ENCODE results near the gene IL1R2.
A peak's percentile ranks its signal among the peaks of the same experiment; 100 is the strongest.

IL1R2 gene

DNA sequence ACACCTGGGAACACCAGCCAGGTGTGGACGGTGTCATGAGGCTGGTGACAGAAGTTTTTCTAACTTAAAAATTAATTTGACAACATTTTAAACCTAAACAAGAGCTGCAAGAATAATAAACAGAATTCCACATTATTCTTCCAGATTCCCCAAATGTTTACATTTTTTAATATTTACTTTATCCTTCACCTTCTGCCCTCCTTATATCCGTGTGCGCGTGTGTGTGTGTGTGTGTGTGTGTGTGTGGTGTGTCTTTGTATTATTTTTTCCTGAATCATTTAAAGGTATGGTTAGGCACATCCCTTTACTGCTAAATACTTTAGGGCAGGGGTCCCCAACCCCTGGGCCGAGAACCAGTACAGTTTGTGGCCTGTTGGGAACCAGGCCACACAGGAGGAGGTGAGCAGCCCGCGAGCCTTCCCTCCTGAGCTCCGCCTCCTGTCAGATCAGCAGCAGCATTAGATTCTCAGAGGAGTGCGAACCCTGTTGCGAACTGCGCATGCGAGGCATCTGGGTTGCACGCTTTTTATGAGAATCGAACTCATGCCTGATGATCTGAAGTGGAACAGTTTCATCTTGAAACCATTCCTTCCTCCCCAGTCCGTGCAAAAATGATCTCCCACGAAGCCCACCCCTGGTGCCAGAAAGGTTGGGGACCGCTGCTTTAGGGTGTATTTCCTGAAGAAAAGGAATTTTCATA, 16.4 kb upstream of the IL1R2 start:
- no peak for DNase-seq (ENCODE audit: low read depth)

DNA sequence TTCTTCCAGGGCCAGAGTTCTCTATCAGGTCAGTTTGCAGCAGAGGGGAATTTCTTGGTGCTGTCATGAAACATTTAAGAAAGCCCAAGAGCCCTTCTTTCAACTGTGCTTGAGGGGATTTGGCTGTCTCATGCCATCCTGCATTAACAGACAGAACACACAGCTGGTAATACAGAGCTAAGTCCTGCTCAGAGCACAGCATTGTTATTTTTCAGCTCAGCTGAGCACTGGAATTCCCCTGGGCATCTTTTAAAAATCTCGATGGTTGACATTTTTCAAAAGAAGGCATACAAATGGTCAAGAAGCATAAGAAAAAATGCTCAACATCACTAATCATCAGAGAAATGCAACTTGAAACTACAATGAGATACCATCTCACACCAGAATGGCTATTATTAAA, 14.9 kb upstream of the IL1R2 start:
- DNase-seq (ENCODE audit: low read depth), result no peak

DNA sequence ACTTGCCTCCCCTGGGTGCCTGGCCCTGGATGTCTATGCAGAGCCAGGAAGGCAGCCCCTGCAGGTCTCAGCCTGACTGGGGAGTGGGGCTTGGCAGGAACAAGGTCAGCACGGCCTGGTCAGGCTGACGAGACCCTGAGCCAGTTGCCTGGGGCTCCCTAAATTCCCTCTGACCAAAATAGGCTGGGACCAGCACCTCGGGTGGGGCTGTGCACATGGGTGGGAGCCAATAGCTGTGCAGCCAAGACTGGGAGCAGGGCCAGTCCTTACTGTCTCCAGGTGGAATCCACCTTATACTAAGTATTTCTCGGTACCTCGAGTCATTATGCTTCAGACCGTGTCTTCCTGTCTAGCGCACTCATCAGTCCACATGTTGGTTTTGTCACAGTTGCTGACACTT, 11.4 kb upstream of the IL1R2 start:
- DNase-seq (ENCODE audit: low read depth), result no peak

DNA sequence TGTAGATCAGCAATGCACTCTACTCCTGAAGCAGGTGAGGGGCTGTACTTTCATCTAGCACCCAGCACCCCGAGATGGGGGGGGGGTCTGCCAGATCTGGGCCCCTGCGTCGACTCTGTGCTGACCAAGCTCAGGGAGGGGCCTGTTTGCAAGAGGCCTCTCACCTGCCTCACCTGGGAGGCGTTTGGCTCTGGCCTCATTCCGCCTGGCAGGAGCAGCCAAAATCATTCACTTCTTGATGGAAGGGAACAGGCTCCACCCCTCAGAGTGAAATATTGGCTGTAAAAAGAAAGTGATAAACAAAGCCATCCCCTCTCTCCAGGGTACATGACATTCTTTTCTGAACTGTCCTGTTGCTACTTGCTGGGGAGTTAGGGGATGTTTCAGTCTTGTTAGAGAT, 10.7 kb upstream of the IL1R2 start:
- DNase-seq (ENCODE audit: low read depth), result no peak

DNA sequence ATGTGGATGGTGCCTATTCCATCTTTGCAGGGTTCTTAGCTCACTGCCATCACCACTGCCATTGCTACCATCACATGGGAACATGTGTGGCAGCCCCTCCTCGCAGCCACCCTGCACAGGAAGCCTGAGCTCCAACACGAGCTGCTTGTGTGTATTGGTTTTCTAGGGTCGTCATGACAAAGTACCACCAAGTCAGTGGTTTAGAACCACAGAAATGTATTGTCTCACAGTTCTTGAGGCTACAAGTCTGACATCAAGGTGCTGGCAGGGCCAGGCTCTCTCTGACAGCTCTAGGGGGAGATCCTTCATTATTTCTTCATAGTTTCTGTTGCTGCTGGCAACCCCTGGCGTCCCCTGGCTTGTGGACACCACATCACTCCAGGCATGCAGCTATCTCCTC, 10.3 kb upstream of the IL1R2 start:
- peak; percentile 4 for DNase-seq (ENCODE audit: low read depth)

DNA sequence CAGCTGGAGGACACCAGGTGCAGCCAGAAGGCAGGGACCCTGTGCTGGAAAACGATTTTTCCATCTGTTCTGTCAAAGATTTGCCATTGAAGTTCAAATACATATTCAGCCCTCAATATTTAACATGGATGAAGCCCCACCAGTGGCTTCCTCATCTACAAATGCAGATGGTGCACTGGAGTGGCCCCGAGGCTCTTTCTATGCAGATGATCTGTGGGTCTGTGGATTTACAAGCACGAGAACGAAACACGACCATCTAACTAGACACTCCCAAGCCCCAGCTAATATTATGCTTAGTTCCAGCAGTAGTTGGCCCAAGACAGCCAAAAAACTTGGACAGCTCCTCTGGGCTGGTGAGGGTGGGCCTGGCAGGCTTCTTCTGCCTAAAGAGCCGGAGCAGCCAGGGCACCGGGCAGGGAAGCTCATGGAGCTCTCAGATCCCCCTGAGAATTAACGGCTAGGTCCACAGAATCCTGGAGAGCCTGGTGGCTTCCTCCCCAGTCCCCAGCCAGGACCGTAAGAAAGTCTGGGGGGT, 9.2 kb upstream of the IL1R2 start:
- no peak for DNase-seq (ENCODE audit: low read depth)

DNA sequence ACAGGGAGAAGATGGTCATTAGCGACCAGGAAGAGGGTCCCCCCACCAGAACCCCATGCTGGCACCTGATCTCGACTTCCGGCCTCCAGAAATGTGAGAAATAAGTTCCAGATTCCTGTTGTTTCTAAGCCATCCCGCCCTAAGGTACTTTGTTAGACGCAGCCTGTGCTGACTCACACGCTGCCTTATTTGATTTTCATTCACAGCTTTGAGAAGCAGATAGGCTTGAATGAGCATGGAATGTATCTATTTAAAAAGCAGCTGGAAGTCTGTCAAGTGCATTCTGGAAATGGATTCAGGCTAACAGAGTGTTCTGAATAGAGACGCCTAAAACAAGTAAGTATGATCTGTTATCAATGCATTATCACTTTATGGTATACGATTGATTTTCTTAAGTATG, 8.3 kb upstream of the IL1R2 start:
- DNase-seq (ENCODE audit: low read depth), result no peak

DNA sequence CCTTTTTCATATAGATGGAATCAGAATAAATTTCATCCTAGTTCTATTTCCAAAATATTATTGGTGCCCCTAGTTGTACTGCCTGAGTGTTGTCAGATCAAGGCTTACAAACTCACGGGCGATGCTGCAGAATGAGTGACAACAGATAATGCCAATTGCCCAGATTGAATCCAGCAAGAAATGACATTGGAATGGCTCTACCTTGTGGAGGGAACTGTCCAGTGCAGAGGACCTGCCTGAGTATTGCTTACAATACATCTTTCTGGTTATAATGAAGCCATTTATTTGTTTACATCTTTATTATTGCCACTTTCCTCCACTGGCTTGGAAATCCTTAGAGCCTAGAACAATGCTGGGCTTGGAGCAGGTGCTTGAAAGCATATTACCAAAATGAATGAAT, 7.8 kb upstream of the IL1R2 start:
- DNase-seq (ENCODE audit: low read depth), result no peak

DNA sequence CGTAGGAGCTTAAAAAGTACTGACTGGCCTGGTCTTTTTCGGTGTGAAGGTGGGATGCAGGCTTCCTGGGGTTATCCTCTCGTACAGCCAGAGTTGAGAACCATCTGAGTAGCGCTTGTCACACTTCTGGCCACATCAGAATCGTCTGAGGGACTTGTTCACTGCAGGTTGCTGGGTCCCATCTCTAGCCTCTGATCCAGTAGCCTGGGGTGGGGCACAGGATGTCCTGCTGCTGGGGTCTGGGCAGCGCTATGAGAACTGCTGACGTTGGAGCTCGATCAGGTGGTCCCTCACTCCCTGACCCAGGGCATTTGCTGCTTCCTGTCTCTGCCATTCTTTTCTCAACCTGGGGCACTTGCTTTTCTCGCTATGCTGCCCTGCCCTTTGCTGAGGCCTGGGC, 7.1 kb upstream of the IL1R2 start:
- no peak for DNase-seq (ENCODE audit: low read depth)

DNA sequence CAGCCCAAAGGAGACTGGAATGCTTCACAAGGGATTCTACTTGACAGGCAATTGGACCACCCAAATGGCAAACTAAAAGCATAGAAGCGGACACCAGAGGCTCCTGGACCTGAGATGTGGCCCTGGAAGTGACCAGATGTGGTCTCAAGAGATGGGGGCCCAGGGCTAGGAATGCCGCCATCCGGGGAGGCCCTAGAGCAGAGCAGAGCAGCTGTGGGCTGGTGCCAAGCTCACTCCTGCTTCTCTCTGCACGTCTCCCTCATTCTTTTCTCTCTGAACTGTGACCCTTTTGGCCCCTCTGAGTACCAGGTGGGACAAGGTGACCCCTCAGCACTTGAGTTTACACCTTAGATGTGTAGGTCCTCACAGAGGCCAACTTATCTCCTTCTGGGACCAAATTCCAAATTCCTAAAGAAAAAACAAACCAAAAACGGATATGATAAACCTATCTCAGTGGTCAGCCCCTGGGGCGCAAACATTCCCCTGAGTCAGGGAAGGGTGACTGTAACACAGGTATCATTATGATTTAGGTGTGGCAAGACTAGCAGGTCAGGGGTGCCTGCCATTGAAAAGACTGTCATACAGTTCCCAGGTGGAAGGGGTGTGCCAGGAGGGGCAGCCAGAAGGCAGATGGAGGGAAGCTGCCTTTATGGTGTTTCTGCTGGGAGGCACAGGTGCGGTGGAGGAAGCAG, 6.5 kb upstream of the IL1R2 start:
- DNase-seq (ENCODE audit: low read depth), result no peak

DNA sequence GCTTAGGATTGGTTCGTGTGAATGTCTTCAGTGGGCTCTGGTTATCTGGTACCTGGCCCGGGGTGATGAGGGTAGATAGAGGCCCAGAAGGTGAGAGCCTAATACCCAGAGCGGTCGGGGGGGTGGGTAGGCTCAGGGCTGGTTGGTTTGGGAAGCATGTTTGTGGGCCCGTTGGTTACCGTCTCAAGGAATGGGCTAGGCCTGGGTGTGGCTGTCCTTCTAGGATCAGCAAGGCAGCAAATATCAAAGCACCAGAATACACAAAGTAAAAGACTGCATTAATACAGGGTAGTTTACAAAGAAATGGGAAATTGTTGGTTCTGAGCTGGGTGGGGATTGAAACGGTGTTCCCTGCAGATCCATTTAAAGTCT, 6.0 kb upstream of the IL1R2 start:
- no peak for DNase-seq (ENCODE audit: low read depth)

DNA sequence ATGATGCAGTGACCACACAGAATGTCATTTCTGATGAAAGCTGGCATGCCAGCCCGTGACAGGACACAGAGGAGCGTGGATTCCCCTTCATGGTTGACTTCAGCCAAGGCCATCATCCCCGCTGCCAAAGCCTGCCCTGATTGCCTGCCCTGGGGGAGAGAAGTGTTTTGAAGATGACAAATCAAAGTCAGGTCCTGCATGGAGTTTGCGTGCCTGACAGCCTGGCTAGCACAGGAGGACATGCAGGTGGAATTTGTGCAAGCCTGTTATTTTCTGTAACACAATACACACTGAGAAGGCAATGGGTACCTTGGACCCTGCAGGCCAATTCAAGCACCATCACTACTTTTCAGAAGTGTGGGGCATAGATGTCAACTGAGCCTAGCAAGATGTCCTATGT, 5.4 kb upstream of the IL1R2 start:
- DNase-seq (ENCODE audit: low read depth), result no peak

DNA sequence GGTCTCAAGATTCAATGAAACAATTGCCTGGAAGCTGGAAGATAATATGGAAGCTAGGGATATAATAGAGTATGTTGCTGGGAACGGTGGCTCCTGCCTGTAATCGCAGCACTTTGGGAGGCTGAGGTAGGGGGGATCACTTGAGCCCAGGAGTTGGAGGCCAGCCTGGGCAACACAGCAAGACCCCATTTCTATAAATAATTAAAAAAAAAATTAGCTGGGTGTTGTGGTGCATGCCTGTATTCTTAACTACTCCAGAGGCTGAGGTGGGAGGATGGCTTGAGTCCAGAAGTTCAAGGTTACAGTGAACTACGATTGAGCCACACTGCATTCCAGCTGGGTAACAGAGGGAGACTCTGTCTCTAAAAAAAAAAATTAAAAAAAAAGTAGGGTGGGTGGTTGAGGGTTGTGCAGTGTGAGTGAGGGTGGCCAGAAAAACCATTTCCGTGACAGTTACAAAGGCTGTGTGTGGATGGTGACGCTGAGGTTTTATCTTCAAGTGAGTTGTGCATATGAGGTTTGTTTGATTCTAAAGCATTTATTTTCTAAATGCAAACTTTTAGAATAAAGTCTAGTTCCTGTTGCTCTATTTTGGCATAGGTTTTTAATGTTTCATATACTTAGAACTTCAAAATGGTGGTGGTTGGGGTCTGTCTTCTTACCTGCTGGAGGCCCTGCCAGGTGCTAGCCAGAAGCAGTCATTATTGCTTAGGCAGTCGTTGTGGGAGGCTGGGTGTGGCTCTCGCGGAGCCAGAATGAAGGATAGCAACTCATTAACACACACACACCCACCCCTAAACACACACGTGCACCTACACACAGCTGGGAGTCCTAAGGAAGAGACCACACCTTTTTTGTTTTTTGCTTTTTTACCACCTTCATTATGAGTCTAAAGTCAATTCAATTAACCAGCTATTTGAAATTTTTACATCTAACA, 4.7 kb upstream of the IL1R2 start:
- DNase-seq (ENCODE audit: low read depth), result no peak

DNA sequence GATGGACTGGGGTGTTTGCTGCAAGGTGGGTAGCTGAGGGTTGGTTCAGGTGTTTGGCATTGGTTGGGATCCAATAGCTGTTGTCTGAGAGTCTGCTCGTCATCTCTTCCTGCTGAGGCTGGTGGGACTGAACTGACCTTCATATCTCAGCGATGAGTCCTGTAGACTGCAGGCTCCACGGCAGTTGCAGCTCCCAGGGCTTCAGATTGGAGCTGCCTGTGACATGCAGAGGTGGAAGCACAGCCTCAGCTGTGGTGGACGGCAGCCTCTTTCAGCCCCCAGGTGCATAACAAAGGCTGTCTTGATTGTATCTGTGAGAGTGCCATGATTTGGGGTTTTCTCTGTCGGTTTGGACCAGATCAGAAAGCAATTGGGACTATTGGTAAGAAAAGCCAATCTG, 3.9 kb upstream of the IL1R2 start:
- DNase-seq (ENCODE audit: low read depth), result no peak

DNA sequence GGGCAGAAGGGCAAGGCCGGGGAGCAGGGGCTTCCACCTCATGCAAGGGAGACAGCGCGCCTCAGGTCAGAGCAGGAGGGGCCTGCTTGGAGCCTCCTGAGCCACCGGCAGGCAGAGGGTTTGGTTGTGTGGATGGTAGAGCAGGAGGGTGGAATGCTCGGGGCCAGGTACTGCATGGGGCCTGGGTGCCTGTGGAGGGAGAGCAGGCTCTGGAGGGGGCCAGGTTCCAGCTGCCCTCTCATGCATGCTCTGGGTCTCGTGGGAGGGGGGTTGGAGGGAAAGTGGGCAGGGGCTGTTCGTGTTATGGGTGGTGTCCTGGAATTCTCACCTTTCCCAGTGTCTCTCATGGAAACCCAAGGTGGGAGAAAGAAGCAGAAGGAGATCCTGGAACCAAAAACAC, 3.2 kb upstream of the IL1R2 start:
- no peak for DNase-seq (ENCODE audit: low read depth)

DNA sequence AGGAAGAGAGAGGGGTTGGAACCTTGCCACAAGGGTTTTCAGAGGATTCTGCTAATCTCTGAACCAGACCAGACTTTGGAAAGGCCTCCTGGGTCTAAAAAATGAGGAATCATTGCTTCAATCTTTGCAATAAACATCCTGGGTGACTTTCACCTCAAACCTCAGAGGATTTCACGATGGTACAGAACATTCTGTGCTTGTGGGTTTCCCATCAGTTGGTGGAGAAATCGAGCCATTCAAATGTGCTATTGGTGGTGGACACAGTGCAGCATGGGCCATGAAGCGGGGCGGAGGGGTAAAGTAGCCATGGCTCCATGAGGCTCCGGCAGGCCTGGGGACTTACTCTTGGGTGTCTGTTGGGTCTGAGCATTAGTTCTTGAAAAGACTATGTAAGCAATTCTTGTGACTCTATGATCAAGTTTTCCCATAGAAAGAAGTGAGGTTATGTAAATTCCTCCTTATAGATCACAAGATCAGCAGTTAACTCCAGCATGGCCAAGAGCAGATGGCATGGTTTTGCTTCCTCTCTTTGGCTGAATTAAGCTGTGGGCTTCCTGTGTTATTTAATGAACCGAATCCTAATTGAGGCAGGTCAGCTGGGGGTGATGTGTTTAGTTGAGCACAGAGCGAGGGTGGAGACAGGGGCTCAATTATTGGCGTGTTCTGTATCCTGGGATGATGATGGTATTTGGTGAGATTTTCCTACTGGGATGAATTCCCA, 1.9 kb upstream of the IL1R2 start:
- no peak for DNase-seq (ENCODE audit: low read depth)

DNA sequence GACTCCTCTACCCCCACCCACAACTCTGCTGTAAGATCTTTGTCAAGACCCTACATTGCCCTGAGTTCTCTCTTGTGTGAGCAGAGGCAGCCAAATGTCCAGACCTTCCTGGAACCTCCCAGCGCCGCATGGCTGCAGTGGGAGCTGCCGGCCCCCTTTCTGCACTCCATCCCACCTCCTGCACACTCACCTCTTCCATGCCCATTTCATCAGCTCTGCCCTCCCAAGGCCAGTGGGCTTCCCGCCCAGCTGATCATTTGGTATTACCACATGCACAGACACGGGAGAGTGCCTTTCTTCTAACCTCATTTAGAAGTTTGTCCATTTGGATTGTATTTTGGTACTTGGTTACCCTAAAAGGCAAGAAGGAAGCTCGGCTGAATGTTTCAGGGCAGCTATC, 2.0 kb downstream of the IL1R2 start:
- DNase-seq (ENCODE audit: low read depth), result no peak

DNA sequence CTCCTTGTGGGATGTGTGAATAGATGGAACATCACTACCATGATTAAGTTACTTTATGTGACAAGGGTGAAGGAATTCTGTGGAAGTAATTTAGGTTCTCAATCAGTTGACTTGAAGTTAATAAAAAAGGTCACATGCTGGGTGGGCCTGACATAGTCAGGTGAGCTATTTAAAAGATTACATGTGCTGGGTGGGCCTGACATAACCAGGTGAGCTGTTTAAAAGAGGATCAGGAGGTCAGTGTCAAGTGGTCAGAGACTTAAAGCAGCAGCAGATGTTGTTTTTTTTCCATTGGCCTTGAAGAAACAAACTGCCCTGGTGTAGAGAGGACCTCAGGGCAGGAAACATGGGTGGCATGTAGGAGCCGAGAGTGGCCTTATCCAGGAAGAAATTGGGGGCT, 3.3 kb downstream of the IL1R2 start:
- no peak for DNase-seq (ENCODE audit: low read depth)

DNA sequence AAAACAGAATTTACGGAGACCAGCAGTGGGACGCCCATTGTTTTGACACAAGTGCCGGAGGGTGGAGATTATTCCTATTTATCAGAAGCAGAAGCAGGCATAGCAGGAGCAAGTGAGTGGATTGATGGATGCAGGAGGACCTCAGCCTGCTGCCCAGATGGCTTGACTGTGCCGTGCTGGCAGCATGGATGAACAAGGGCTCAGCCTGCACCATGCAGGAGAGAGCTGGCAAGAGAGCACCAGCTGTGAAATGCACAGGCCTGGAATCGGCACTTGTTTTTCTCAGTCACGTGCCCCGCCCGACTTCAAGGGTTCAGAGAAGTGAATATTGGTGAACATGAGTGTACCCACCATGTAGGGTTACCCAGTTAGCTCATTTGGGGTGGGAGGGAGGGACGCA, 4.0 kb downstream of the IL1R2 start:
- no peak for DNase-seq (ENCODE audit: low read depth)

DNA sequence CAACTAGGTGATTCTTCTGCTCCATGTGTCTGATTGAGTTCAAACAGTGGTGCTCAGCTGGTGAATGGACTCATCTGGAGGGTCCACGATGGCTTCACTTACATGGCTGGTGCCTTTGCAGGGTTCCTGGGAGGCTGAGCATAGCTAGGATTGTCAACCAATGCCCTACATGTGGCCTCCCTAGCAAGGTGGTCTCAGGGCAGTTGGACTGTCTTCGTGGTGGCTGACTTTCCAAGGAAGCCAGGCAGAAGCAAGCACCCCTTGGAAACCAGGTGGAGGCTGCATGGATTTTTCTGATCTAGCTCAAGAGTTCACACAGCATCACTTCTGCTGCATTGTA, 6.8 kb downstream of the IL1R2 start:
- DNase-seq (ENCODE audit: low read depth), result no peak

DNA sequence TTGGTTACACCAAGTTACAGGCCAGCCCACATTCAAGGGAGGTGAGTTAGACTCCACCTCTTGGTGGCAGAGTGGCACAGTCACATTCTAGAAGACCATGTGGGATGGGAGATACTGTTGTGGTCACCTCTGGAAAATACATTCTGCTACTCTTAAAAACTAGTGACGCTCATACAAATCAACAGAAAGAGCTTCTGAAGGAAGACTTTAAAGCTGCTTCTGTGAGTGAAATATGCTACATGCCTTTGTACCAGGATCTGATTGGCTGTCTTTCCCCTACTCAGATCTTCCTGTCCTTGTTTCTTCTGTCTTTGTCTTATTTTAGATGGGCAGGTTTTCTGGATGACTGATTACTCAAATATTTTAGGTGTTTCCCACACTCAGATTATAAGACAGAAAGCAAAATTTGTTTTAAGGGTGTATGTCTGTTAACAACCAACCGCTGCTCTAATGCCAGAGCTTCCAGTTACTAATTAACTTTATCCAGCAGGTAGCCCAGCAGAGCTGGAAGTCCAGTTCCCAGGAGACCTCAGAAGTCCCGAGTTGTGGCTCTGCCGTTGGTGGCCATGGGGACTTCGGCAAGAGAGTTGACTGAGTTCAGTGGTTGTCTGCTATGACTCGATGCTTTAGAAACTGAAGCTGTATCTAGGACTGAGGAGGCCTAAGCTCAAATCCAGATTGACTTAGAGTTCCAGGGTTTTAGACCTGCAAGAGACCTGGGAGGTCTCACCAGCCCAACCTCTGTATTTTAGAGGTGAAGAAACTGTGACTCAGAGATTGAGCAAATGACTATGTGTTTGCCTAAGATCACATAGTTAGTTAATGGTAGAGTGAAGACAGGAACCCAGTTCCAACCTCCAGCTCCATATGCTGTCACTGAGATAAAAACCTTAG, 7.4 kb downstream of the IL1R2 start:
- DNase-seq (ENCODE audit: low read depth), result no peak

Data from stimulated activated CD8-positive, alpha-beta memory T cell treated with anti-CD3 and anti-CD28 coated beads, Interleukin-12 subunit alpha, Interleukin-12 subunit beta, amount 100 ng/mL, for 4 hours (primary cell).